GM19324 (cell line): ENCODE measurements around the gene ANO1.

Experiments used
- ATAC-seq: cut with Tn5 transposase; IDR thresholded peaks from one replicate; pipeline ENCODE4 v1.9.1; 2021; ENCODE audit warnings: mild to moderate bottlenecking, moderate library complexity; ENCODE audit not compliant: unreplicated experiment, low FRiP score

The ANO1 gene

GRCh38 chr11:70111269-70112016 lies 33.3 kb downstream of the ANO1 start:
- ATAC-seq = no peak

- ATAC-seq = no peak
Observed at GRCh38 chr11:70112017-70112434, 33.9 kb downstream of the ANO1 start.

DNA sequence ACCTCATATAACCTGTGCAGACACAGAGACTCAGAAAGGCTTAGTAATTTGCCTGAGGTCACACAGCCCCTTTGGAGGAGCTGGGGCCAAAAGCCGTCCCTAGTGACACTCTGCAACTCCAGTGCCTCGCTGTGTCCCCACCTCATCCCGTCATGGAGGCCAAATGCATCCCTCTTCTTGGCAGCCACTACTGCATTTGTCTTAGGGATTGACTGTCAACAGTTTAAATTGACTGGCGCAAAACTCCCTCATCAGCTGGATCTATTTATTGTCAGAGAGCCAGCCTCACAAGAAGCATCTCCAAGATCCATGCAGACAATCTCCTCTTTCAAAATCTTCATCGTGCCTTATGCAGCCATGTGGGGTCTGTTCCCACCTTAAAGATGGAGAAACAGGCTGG lies 35.7 kb downstream of the ANO1 start:
- no peak for ATAC-seq

GRCh38 chr11:70115778-70116177 lies 37.7 kb downstream of the ANO1 start:
- ATAC-seq = no peak

DNA sequence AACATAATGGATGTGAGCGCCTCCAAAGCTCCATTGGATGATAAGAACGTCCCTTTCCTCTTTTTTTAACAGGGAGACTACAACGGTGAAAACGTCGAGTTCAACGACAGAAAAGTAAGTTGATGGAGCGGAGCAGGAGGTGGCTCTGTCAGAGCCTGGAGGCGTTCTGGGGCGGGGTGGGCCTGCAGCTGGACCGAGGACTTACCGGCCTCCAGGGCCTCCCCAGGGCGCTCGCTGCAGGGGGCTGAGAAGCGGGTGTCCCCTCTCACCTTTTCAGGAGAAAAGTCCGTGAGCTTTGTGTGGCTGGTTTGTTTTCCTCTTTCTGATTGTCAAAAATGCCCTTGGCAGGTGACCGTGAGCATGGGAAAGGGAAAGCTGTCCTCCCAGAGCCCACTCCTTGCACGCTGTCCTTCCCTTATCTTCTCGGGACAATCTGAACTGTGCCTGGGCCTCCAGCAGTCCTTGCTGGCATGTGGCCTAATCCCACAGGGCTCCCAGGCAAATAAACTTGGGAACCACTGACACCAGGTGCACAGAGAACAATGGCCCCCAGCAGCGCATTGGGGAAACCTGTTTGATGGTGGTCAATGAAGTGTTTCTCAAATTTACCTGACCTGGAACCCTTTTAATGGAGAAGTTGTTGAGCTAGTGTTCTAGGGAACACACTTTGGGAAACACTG lies 38.4 kb downstream of the ANO1 start:
- ATAC-seq = no peak

DNA sequence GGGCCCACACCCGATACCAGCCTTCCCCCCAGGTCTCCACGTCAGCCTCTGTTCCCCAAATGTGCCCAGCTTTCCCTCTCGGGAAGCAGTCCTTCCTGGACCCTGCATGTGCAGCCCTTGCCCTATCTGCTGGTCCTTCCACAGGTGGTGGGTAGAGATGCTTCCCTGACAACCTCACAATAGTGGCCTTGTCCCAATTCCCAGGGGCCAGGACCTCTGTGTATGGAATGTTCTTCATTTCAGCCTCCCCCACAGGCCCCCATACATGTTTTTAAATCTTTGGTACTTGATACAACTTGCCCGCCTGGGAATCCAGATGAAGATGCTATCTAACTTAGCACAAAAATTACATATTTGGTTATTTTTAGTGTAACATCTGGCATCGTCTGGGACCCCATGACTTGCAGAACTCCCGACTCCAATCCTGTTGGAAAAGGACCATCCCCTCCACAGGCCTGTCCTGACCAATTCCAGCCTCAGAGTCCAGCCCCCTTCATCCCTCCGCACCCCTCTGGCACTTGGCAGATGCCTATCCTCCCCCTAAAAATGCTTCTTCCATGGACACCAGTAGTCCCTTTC lies 39.5 kb downstream of the ANO1 start:
- no peak for ATAC-seq

DNA sequence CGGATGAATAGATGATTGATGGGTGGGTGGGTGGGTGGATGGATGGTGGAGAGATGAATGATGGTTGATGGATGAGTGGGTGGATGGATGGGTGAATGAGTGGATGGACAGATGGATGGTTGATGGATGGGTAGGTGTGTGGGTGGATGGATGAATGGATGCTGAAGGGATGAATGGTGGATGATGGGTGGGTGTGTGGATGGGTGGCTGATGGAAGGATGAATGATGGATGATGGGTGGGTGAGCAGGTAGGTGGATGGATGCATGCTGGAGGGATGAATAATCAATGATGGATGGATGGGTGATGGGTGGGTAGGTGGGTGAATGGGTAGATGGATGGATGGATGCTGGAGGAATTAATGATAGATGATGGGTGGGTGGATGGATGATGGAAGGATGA lies 40.5 kb downstream of the ANO1 start:
- ATAC-seq = no peak

DNA sequence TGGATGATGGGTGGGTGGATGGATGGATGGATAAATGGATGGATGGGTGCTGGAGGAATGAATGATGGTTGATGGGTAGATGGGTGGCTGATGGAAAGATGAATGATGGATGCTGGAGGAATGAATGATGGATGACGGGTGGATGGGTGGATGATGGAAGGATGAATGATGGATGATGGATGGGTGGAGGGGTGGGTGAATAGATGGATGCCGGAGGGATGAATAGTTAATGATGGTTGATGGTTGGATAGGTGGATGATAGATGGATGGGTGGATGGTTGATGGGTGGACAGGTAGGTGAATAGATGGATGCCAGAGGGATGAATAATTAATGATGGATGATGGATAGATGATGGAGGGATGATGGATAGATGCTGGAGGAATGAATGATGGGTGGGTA lies 41.4 kb downstream of the ANO1 start:
- no peak for ATAC-seq

GRCh38 chr11:70120674-70121073 lies 42.6 kb downstream of the ANO1 start:
- ATAC-seq = no peak

GRCh38 chr11:70122490-70123198 lies 44.5 kb downstream of the ANO1 start:
- ATAC-seq = no peak

DNA sequence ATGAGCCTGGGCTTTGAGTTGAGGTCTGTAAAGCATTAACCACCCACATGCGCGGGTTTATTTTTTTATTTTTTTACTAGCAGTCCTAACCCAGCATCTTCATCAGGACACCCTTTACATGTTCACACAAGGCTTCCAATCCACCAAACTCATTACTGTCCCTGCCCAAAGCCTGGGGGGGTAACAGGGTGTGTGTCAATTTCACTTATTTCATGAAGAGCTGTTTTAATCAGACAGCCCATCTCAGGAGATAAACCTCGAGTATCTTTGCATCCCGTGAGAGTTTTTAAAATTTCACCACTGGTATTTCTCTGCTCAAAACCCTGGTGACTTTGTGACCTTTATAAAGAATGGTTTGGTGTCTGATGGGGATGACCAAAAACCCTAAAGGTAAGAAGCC lies 45.6 kb downstream of the ANO1 start:
- no peak for ATAC-seq

GRCh38 chr11:70124321-70125000 lies 46.3 kb downstream of the ANO1 start:
- ATAC-seq = no peak

- ATAC-seq = no peak
Observed at GRCh38 chr11:70126494-70126893, 48.4 kb downstream of the ANO1 start.

DNA sequence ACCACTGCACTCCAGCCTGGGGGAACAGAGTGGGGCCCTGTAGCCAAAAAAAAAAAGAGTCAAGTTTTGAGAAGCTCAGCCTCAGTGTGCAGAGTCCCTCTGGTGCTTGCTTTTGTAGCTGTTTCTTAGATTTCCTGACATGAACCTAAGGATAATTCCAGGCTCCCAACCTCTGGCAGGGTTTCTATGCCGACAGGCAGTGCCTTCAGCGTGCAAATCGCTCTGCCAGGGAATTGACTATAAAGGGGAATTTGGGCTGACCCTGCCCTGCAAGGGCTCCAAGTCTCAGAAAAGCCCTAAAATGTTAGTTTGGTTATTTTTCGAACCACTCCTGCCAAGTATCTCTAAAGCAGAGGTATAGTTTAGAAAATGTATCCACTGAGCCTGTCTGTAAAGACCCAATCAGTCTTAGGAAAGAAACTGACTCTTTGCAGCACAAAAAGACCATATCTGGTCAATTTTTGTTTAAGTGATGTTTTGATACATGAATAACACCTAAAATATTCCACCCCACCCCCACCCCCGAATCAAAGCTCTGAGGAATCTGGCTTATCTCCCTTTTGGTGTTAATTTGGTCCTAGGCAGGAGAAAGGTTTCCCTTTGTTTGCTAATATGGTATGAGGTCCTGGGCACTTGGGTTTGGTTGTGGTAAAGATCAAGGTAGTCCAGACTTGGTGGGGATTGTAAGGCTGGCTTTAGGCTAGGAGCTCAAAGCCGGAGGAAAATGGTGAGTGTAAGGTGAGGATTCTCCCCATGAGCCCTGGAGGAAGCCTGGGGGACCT lies 49.7 kb downstream of the ANO1 start:
- ATAC-seq = no peak

- no peak for ATAC-seq
Observed at GRCh38 chr11:70128435-70128906, 50.4 kb downstream of the ANO1 start.

DNA sequence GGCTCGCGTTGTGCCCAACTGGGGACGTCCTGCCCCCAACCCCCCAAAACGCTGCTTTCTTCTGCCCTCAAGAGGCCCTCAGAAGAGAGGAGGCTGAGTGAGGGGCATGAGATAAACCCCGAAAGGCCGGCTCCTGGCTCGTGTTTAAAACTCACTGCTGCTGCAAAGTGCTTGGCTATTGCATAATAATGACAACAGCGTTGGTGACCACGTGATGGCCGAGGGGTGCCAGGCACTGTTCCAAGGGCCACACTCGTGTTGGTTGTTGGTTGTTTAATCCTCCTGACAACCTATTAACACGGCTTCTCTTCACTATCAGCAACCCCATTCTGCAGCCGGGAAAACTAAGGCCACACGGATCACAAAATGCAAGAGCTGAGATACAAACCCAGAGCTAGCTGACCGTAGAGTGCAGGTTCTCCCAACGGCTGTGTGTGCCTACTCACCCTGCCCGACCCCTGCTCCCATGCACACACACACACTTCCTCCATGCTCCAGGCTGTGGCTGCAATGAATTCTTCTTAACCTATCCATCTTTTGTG lies 51.0 kb downstream of the ANO1 start:
- no peak for ATAC-seq

GRCh38 chr11:70130636-70131035 lies 52.5 kb downstream of the ANO1 start:
- no peak for ATAC-seq

- no peak for ATAC-seq
Observed at GRCh38 chr11:70131606-70132190, 53.6 kb downstream of the ANO1 start.

GRCh38 chr11:70132641-70133040 lies 54.5 kb downstream of the ANO1 start:
- no peak for ATAC-seq
